H1 (cell line): ENCODE data around the gene MEF2B. TPM values are rescaled to one million over a fixed set of nuclear protein-coding genes. Genes with fewer than 3 reads are reported as not detected.

Source experiments
- CTCF ChIA-PET: fragments of 300-600 bp; sonication (Branson Sonifier 250); formaldehyde crosslinking; loops from one replicate; lab custom pipeline; 2021; ENCODE audit not compliant: partially characterized antibody; lab: Charles Lee
- POLR2A ChIA-PET: fragments of 300-600 bp; sonication (Branson Sonifier 250); formaldehyde crosslinking; loops from one replicate; lab custom pipeline; 2021; ENCODE audit warnings: inconsistent platforms; ENCODE audit not compliant: partially characterized antibody; lab: Charles Lee
- DNase-seq, 2 experiments: peaks; one replicate each; pipeline versions ENCODE4 v3.0.0 to v3.0.0-alpha.2; 2010 to 2022; ENCODE audit warnings: low spot score in 2 of 2, low read depth in 1 of 2, mixed read lengths in 1 of 2
- FAIRE-seq: peaks from 2 replicates; lab custom pipeline; 2011; peaks lifted over from hg19 to GRCh38; lab: Jason Lieb, UNC
- H2AFZ ChIP-seq: 2 replicates; pipeline ENCODE4 v1.8.1; 2012; ENCODE audit warnings: low read length, inconsistent platforms
- H2AK5ac ChIP-seq: 2 replicates; pipeline ENCODE4 v1.6.1; 2013; ENCODE audit warnings: low read depth, low read length
- H2BK120ac ChIP-seq: replicated peaks from 2 replicates; pipeline ENCODE3; 2013; ENCODE audit warnings: low read depth, low read length, inconsistent platforms
- H2BK12ac ChIP-seq: 2 replicates; pipeline ENCODE4 v1.6.1; 2013; ENCODE audit warnings: low read depth, low read length
- H2BK15ac ChIP-seq: 2 replicates; pipeline ENCODE4 v1.6.1; 2013; ENCODE audit warnings: low read length
- H2BK20ac ChIP-seq: 2 replicates; pipeline ENCODE4 v1.6.1; 2013; ENCODE audit warnings: low read length
- H2BK5ac ChIP-seq: 2 replicates; pipeline ENCODE4 v1.6.1; 2013; ENCODE audit warnings: low read depth, low read length
- H3K14ac ChIP-seq: 2 replicates; pipeline ENCODE4 v1.6.1; 2013; ENCODE audit warnings: inconsistent platforms; ENCODE audit not compliant: insufficient read length
- H3K18ac ChIP-seq: 2 replicates; pipeline ENCODE4 v1.6.1; 2013; ENCODE audit warnings: low read length; ENCODE audit errors: extremely low read depth
- H3K23ac ChIP-seq: 2 replicates; pipeline ENCODE4 v1.6.1; 2013; ENCODE audit warnings: inconsistent platforms; ENCODE audit not compliant: insufficient read length
- H3K23me2 ChIP-seq: 2 replicates; pipeline ENCODE4 v1.6.1; 2013; ENCODE audit warnings: low read depth, low read length
- H3K27ac ChIP-seq: 2 replicates; pipeline ENCODE4 v1.6.1; 2011; ENCODE audit warnings: low read depth, low read length, inconsistent platforms
- H3K27me3 ChIP-seq, 4 experiments: replicated peaks in 1 of 4; 1 replicate in 1 of 4; 2 replicates in 3 of 4; pipeline versions ENCODE4 v1.6.1 to v1.8.1; 2011 to 2013; ENCODE audit warnings: low read length in 3 of 4, mild to moderate bottlenecking in 3 of 4, inconsistent platforms in 2 of 4, mixed read lengths in 2 of 4, moderate library complexity in 1 of 4; ENCODE audit not compliant: control insufficient read depth in 3 of 4, insufficient read depth in 3 of 4; ENCODE audit errors: extremely low read depth in 1 of 4
- H3K36me3 ChIP-seq, 4 experiments: 2 replicates each; pipeline versions ENCODE4 v1.6.1 to v1.8.1; 2011 to 2013; ENCODE audit warnings: mild to moderate bottlenecking in 4 of 4, low read length in 3 of 4, moderate library complexity in 2 of 4, control low read depth in 1 of 4, inconsistent platforms in 1 of 4; ENCODE audit not compliant: insufficient read depth in 4 of 4, control insufficient read depth in 2 of 4
- H3K4ac ChIP-seq: replicated peaks from 2 replicates; pipeline ENCODE3; 2013; ENCODE audit warnings: low read length, low read depth, mixed read lengths, inconsistent platforms; ENCODE audit not compliant: insufficient read length
- H3K4me1 ChIP-seq, 4 experiments: replicated peaks in 1 of 4; 1 replicate in 1 of 4; 2 replicates in 3 of 4; pipeline versions ENCODE4 v1.6.1 to v1.8.1; 2011 to 2013; ENCODE audit warnings: low read length in 3 of 4, inconsistent platforms in 2 of 4, mixed read lengths in 1 of 4; ENCODE audit not compliant: insufficient read depth in 4 of 4, control insufficient read depth in 3 of 4
- H3K4me2 ChIP-seq, 2 experiments: 2 replicates each; pipeline versions ENCODE4 v1.6.1 to v1.8.1; 2011 to 2013; ENCODE audit warnings: low read depth in 2 of 2, low read length in 2 of 2, control low read depth in 1 of 2, inconsistent platforms in 1 of 2, mild to moderate bottlenecking in 1 of 2; ENCODE audit not compliant: insufficient read depth in 1 of 2
- H3K4me3 ChIP-seq, 4 experiments: fragments of 200-600, 300-600 bp in 1 of 4; sonication (generic), shearing (Covaris generic), sonication (Bioruptor Twin) in 1 of 4; 2 replicates each; pipeline versions ENCODE4 v1.5.1 to v1.8.1; 2011 to 2016; ENCODE audit warnings: low read length in 4 of 4, low read depth in 3 of 4, control low read depth in 2 of 4, inconsistent platforms in 2 of 4, mild to moderate bottlenecking in 2 of 4, mixed read lengths in 1 of 4, moderate library complexity in 1 of 4; ENCODE audit not compliant: insufficient read depth in 2 of 4; ENCODE audit errors: extremely low read depth in 1 of 4
- H3K56ac ChIP-seq: replicated peaks from 2 replicates; pipeline ENCODE3; 2013; ENCODE audit warnings: low read depth, mild to moderate bottlenecking, mixed read lengths, low read length, inconsistent platforms; ENCODE audit not compliant: insufficient read length
- H3K79me1 ChIP-seq: 2 replicates; pipeline ENCODE4 v1.6.1; 2013; ENCODE audit warnings: low read depth, low read length, control low read depth
- H3K79me2 ChIP-seq, 2 experiments: 2 replicates each; pipeline versions ENCODE4 v1.6.1 to v1.8.1; 2012 to 2013; ENCODE audit warnings: low read length in 2 of 2, mild to moderate bottlenecking in 2 of 2, inconsistent platforms in 1 of 2; ENCODE audit not compliant: insufficient read depth in 2 of 2, control insufficient read depth in 1 of 2
- H3K9ac ChIP-seq, 4 experiments: replicated peaks in 1 of 4; 1 replicate in 1 of 4; 2 replicates in 3 of 4; pipeline versions ENCODE4 v1.6.1 to v1.8.1; 2011 to 2013; ENCODE audit warnings: low read depth in 3 of 4, low read length in 3 of 4, control low read depth in 2 of 4, mild to moderate bottlenecking in 2 of 4, moderate library complexity in 2 of 4, inconsistent platforms in 1 of 4; ENCODE audit errors: extremely low read depth in 1 of 4
- H3K9me3 ChIP-seq, 2 experiments: 2 replicates each; pipeline versions ENCODE4 v1.6.1 to v1.8.1; 2012 to 2013; ENCODE audit warnings: mild to moderate bottlenecking in 2 of 2, moderate library complexity in 2 of 2, control low read depth in 1 of 2, inconsistent platforms in 1 of 2, low read depth in 1 of 2, low read length in 1 of 2, mixed read lengths in 1 of 2; ENCODE audit not compliant: insufficient read depth in 2 of 2
- H4K20me1 ChIP-seq, 2 experiments: replicated peaks in 1 of 2; 2 replicates each; pipeline versions ENCODE3 to v1.8.1; 2011 to 2013; ENCODE audit warnings: inconsistent platforms in 2 of 2, low read length in 2 of 2, mild to moderate bottlenecking in 1 of 2; ENCODE audit not compliant: insufficient read depth in 2 of 2, control insufficient read depth in 1 of 2
- H4K5ac ChIP-seq: 2 replicates; pipeline ENCODE4 v1.6.1; 2013; ENCODE audit warnings: low read length, low read depth, mixed read lengths, inconsistent platforms; ENCODE audit not compliant: insufficient read length
- H4K8ac ChIP-seq: 2 replicates; pipeline ENCODE4 v1.8.0; 2013; ENCODE audit warnings: mild to moderate bottlenecking, moderate library complexity, low read length, inconsistent platforms; ENCODE audit not compliant: insufficient read depth; ENCODE audit errors: extremely low read depth
- H4K91ac ChIP-seq: replicated peaks from 2 replicates; pipeline ENCODE3; 2013; ENCODE audit warnings: low read length, mixed read lengths, inconsistent platforms; ENCODE audit not compliant: insufficient read length
- CREB1 ChIP-seq: IDR thresholded peaks from 2 replicates; pipeline ENCODE4 v1.6.1; 2012; ENCODE audit warnings: inconsistent platforms
- GTF2F1 ChIP-seq: IDR thresholded peaks from 2 replicates; pipeline ENCODE4 v1.6.1; 2012; ENCODE audit warnings: low read depth, low read length, improper control_type of control experiment, borderline replicate concordance
- NANOG ChIP-seq: IDR thresholded peaks from 2 replicates; pipeline ENCODE4 v1.6.1; 2011; ENCODE audit warnings: low read length, low read depth, mild to moderate bottlenecking, inconsistent platforms; ENCODE audit not compliant: insufficient read depth, poor library complexity, severe bottlenecking
- RNF2 ChIP-seq: fragments of 200-900, 300-1000 bp; sonication (generic); IDR thresholded peaks from 2 replicates; pipeline ENCODE4 v1.7.1; 2016; ENCODE audit warnings: borderline replicate concordance, low read depth, mild to moderate bottlenecking, antibody characterized with exemption, low read length; ENCODE audit not compliant: poor library complexity, severe bottlenecking; ENCODE audit errors: missing control alignments
- SIN3A ChIP-seq, 2 experiments: IDR thresholded peaks in 1 of 2; conservative IDR thresholded peaks in 1 of 2; 2 replicates each; pipeline ENCODE4 v1.6.1; 2011 to 2012; ENCODE audit warnings: low read length in 2 of 2, improper control_type of control experiment in 1 of 2, low read depth in 1 of 2, mild to moderate bottlenecking in 1 of 2
- TBP ChIP-seq: IDR thresholded peaks from 2 replicates; pipeline ENCODE4 v1.6.1; 2011; ENCODE audit warnings: low read depth, low read length, improper control_type of control experiment
- ZNF274 ChIP-seq: IDR thresholded peaks from 2 replicates; pipeline ENCODE4 v1.7.0; 2012; ENCODE audit warnings: low read length, borderline replicate concordance; ENCODE audit errors: extremely low read depth
- WGBS, 2 experiments: shearing (Covaris generic) in 1 of 2; methylation state at CpG; one replicate each; pipeline versions ENCODE4 v1.1.6 to v1.1.7; 2013 to 2015; ENCODE audit warnings: low lambda C conversion rate in 2 of 2, mixed read lengths in 2 of 2, inconsistent platforms in 1 of 2, low coverage in 1 of 2, missing lambda C conversion rate in 1 of 2; ENCODE audit not compliant: insufficient replicate concordance in 2 of 2, insufficient coverage in 1 of 2, insufficient read length in 1 of 2; ENCODE audit errors: extremely low coverage in 1 of 2, missing lambda C conversion rate in 1 of 2; 5-methylcytosine and 5-hydroxymethylcytosine counted together
- polyA plus RNA-seq, 7 experiments: library from polyadenylated mRNA; depleted of rRNA in 3 of 7; stranded (reverse) in 5 of 7; unstranded in 2 of 7; fragments of >200 nt in 5 of 7; fragments of 200-250 nt in 2 of 7; gene quantifications; 1 replicate in 5 of 7; 2 replicates in 1 of 7; 4 replicates in 1 of 7; pipeline versions ENCODE4 v1.2.1 to v1.2.3, GENCODE V29; 2011 to 2013; ENCODE audit warnings: missing spikeins in 2 of 7, mixed read lengths in 2 of 7
- total RNA-seq: library from RNA; stranded (reverse); fragmentation: NEBNext Ultra II Directional; extraction: Animal tissue kit (Norgen Biotek cat#: 25700); gene quantifications from 2 replicates; pipeline ENCODE4 v1.2.1, GENCODE V29; 2021
- TF ChIP-seq, protein P1 (sequence below): IDR thresholded peaks from 2 replicates; pipeline ENCODE4 v1.6.1; 2011; ENCODE audit warnings: low read length, improper control_type of control experiment
- TF ChIP-seq, protein P2 (sequence below): IDR thresholded peaks from 2 replicates; pipeline ENCODE4 v1.6.1; 2012; ENCODE audit warnings: inconsistent platforms

Gene MEF2B
- total and polyA plus RNA-seq, 2 of the 8 experiments (the other 6 are each of a cell fraction or from before 2014, with no cell fraction given) = 2.8 to 3.7 TPM

DNA sequence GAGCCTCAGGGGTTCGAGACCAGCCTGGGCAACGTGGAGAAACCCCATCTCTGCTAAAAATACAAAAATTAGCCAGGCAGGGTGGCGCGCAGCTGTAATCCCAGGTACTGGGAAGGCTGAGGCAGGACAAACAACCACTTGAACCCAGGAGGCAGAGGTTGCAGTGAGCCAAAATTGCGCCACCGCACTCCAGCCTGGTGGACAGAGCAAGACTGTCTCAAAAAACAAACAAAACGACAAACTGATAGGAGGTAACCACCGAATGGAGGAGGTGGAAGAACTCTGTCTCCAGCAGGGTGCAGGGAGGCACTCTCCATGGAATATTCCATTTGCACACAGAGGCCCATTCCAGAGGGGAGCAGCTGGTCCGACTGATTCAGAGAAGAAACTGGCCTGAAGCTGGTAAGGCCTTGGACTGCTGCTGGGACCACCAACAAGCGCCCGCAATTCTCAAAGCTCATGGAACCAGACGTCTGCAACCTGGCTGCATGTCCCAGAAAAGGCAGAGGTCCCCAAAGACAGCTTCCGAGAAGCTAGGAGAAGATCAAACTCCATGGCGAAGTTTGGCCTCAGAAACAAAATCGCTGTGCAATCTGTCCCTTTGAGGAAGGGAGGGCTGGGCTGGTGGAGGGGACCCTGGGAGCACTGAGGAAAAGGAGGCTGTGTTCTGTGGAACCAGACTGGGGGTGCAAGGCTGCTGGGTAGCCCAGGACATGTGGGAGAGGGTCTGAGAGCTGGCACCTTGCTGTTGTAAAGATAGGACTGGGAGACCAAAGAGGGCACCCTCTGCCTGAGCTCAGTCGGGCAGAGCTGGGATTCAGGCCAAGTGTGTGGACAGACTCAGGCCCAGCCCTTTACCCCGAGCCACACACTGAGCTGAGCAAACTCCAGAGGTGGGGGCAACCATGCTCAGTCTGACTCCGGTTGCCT is 71.1 kb downstream of the MEF2B start:
- Histone ChIP-seq H3K4me1 (no peaks in the 10 kb centered on the region; a peak in 2 of 7 replicates), H3K23me2 (no peaks in the 10 kb centered on the region), H3K27ac (no peak overlapping the region), H3K4ac (no peak overlapping the region), H4K5ac (no peak overlapping the region), H2AK5ac (no peak overlapping the region), H2BK12ac (no peak overlapping the region; the same call in 1 of the 2 replicates), H4K91ac (no peak overlapping the region), H2BK15ac (no peak overlapping the region), H4K8ac (no peak overlapping the region), H3K27me3 (no peaks in the 10 kb centered on the region; a peak in 2 of 7 replicates), H3K4me3 (no peak overlapping the region), H3K36me3 (no peaks in the 10 kb centered on the region), H2BK120ac (no peak overlapping the region), H3K9me3 (no peaks in the 10 kb centered on the region), H3K9ac (no peak overlapping the region), H4K20me1 (no peaks in the 10 kb centered on the region), H3K4me2 (no peak overlapping the region), H2BK5ac (no peak overlapping the region), H3K56ac (no peak overlapping the region), H2AFZ (no peak overlapping the region), H3K79me2 (no peaks in the 10 kb centered on the region), H3K14ac (no peak overlapping the region), H3K18ac (no peak overlapping the region), H3K23ac (no peak overlapping the region), H3K79me1 (no peaks in the 10 kb centered on the region), H2BK20ac (no peak overlapping the region)
- 89% methylated on average over 18 of the region's 18 CpGs; no CpG with 5 or more reads in 1 of the 2 experiments for WGBS, 2 experiments
- ChIA-PET POLR2A (interaction anchor here (0.7 to 1.1 kb wide), 2 partner anchors 11 to 47 kb away, joined by 3 read pairs; no protein-coding TSS in a partner anchor), CTCF (interaction anchor here (0.8 to 2.8 kb wide), 11 partner anchors 8 to 48 kb away, joined by 3 to 11 read pairs (median 4); no protein-coding TSS in a partner anchor)
- FAIRE-seq (no peak), DNase-seq (no peak)
- TF ChIP-seq NANOG = no peak
- TF ChIP-seq, protein P1, sequence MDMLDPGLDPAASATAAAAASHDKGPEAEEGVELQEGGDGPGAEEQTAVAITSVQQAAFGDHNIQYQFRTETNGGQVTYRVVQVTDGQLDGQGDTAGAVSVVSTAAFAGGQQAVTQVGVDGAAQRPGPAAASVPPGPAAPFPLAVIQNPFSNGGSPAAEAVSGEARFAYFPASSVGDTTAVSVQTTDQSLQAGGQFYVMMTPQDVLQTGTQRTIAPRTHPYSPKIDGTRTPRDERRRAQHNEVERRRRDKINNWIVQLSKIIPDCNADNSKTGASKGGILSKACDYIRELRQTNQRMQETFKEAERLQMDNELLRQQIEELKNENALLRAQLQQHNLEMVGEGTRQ = no peak
- TF ChIP-seq ZNF274 = no peak
- TF ChIP-seq, protein P2, sequence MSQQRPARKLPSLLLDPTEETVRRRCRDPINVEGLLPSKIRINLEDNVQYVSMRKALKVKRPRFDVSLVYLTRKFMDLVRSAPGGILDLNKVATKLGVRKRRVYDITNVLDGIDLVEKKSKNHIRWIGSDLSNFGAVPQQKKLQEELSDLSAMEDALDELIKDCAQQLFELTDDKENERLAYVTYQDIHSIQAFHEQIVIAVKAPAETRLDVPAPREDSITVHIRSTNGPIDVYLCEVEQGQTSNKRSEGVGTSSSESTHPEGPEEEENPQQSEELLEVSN = no peak
- no peak for TF ChIP-seq TBP
- no peak for TF ChIP-seq GTF2F1
- TF ChIP-seq SIN3A (conservative IDR thresholded peaks at IDR 0.05 in 1 of 2, IDR thresholded peaks at IDR 0.05 in 1 of 2; ENCODE audit: low read depth in 1 of 2, low read length in 2 of 2) = no peak
- no peak for TF ChIP-seq CREB1
- TF ChIP-seq RNF2 = no peak
